ENCODE results near the gene GLIS1. TPM values are rescaled to one million over a fixed set of nuclear protein-coding genes. Genes with fewer than 3 reads are reported as not detected.

Gene GLIS1
- total and polyA plus RNA-seq, 2 of the 8 experiments (the other 6 are each of a cell fraction or from before 2014, with no cell fraction given), result 0.15 to 0.22 TPM

GRCh38 chr1:53705446-53706096, 33.4 kb downstream of the GLIS1 start (continued):
- TF ChIP-seq CHD7 (IDR thresholded peaks at IDR 0.05; ENCODE audit: insufficient replicate concordance, low read length), result no peak
- TF ChIP-seq ZNF274 (IDR thresholded peaks at IDR 0.05; ENCODE audit: borderline replicate concordance, extremely low read depth, low read length), result no peak

Measured in H1 (cell line).